Measurements from ENCODE around the gene ESR2. TPM values are rescaled to one million over a fixed set of nuclear protein-coding genes. Genes with fewer than 3 reads are reported as not detected.

Gene ESR2
- total and polyA plus RNA-seq, 2 donors (not counting 3 experiments of a cell fraction or from before 2014, with no cell fraction given) = 0.10 to 0.58 TPM

DNA sequence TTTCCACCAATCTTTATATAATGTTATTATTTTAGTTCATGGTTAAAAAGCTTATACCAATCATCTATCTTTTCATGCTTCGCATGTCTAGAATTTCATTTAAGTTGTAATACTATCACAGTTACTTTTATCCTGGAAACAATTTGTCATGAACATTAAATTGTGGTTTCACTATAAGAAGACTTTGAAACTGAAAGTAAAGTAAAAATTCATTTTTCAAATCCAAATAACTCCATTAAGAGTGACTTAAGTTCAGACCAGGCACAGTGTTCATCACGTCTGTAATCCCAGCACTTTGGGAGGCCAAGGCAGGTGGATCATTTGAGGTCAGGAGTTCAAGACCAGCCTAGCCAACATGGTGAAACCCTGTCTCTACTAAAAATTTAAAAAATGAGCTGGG lies 12.4 kb downstream of the ESR2 start:
- Histone ChIP-seq H4K20me1 (replicated peaks; ENCODE audit: control insufficient read depth, extremely low read depth, insufficient read depth, low read length) (no peaks in the 10 kb centered on the region), H3K4me1 (ENCODE audit: control insufficient read depth, extremely low read depth, insufficient read depth, low read length) (peaks cover 22% of the 10 kb centered on the region), H3K4me3 (replicated peaks in 1 of 3; ENCODE audit: insufficient read depth in 1 of 3, low read depth in 1 of 3, low read length in 3 of 3) (no peak overlapping the region), H3K27me3 (ENCODE audit: control insufficient read depth in 2 of 2, insufficient read depth in 2 of 2, low read length in 2 of 2) (no peaks in the 10 kb centered on the region), H3K4me2 (ENCODE audit: insufficient read depth, low read length) (no peak overlapping the region), H3K27ac (ENCODE audit: insufficient read depth, low read depth, low read length) (no peak overlapping the region), H3K9me1 (replicated peaks; ENCODE audit: control insufficient read depth, extremely low read depth, insufficient read depth, low read length) (no peaks in the 10 kb centered on the region), H3K36me3 (ENCODE audit: control insufficient read depth in 2 of 2, extremely low read depth in 1 of 2, insufficient read depth in 2 of 2, low read length in 2 of 2) (no peaks in the 10 kb centered on the region), H3K9me3 (replicated peaks; ENCODE audit: control insufficient read depth, insufficient read depth, low read length) (no peaks in the 10 kb centered on the region), H2AFZ (ENCODE audit: low read depth, low read length) (no peak overlapping the region), H3K9ac (replicated peaks; ENCODE audit: extremely low read depth, insufficient read depth, low read length) (no peak overlapping the region), H3K79me2 (ENCODE audit: control insufficient read depth, insufficient read depth, low read length) (no peaks in the 10 kb centered on the region)
- TF ChIP-seq POLR2AphosphoS5 (IDR thresholded peaks at IDR 0.05; ENCODE audit: insufficient read depth, low read depth, low read length) = no peak
- TF ChIP-seq MAX (IDR thresholded peaks at IDR 0.05; ENCODE audit: insufficient read depth, insufficient read length) = no peak
- TF ChIP-seq, protein P1, sequence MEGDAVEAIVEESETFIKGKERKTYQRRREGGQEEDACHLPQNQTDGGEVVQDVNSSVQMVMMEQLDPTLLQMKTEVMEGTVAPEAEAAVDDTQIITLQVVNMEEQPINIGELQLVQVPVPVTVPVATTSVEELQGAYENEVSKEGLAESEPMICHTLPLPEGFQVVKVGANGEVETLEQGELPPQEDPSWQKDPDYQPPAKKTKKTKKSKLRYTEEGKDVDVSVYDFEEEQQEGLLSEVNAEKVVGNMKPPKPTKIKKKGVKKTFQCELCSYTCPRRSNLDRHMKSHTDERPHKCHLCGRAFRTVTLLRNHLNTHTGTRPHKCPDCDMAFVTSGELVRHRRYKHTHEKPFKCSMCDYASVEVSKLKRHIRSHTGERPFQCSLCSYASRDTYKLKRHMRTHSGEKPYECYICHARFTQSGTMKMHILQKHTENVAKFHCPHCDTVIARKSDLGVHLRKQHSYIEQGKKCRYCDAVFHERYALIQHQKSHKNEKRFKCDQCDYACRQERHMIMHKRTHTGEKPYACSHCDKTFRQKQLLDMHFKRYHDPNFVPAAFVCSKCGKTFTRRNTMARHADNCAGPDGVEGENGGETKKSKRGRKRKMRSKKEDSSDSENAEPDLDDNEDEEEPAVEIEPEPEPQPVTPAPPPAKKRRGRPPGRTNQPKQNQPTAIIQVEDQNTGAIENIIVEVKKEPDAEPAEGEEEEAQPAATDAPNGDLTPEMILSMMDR (IDR thresholded peaks at IDR 0.05; ENCODE audit: extremely low read depth in 1 of 2, insufficient read depth in 1 of 2, low read depth in 1 of 2, low read length in 2 of 2) = no peak
- no peak for TF ChIP-seq FOS (IDR thresholded peaks at IDR 0.05; ENCODE audit: borderline replicate concordance, insufficient read depth, low read length)
- TF ChIP-seq POLR2A (IDR thresholded peaks at IDR 0.05; ENCODE audit: low read depth, low read length) = no peak
- DNase-seq (ENCODE audit: low read depth, low spot score) = no peak
- dilution Hi-C loops (cut with MboI; ENCODE audit: extremely low pct_ligation_motif_present, low sequenced_read_pairs) (no loop called here), intact Hi-C loops (cut with micrococcal nuclease) (no loop called here)
- ChIA-PET CTCF (interaction anchor here (1.4 to 1.7 kb wide), 2 partner anchors 15 to 22 kb away, joined by 3 to 5 read pairs; no protein-coding TSS in a partner anchor), POLR2A (no interaction called here)
- no TSS peak for BruUV-seq (replicated peaks)
- FAIRE-seq = no peak
